SK-N-MC (cell line): ENCODE results near the gene MYH14.

ENCODE experiments used
- DNase-seq: peaks from one replicate; pipeline ENCODE4 v3.0.0-alpha.2; 2011; ENCODE audit warnings: low read depth, low spot score
- H3K27ac ChIP-seq: fragments of 200-600 bp; sonication (generic); 2 replicates; pipeline ENCODE4 v1.5.1; 2016; ENCODE audit warnings: mixed run types
- H3K36me3 ChIP-seq: fragments of 200-600 bp; sonication (generic); 2 replicates; pipeline ENCODE4 v1.6.1; 2017; ENCODE audit warnings: antibody characterized with exemption, low read length, mixed read lengths; ENCODE audit not compliant: insufficient read depth
- H3K4me3 ChIP-seq: fragments of 200-600 bp; sonication (generic); 2 replicates; pipeline ENCODE4 v1.5.1; 2016
- H3K9ac ChIP-seq: fragments of 200-600 bp; sonication (generic); 2 replicates; pipeline ENCODE4 v1.8.0; 2017; ENCODE audit warnings: mixed run types, mixed read lengths; ENCODE audit not compliant: insufficient read length
- H3K9me3 ChIP-seq: fragments of 200-600 bp; sonication (generic); 2 replicates; pipeline ENCODE4 v1.6.1; 2017; ENCODE audit warnings: low read depth, mild to moderate bottlenecking, antibody characterized with exemption, low read length, moderate library complexity, mixed read lengths
- EZH2 ChIP-seq: fragments of 200-600 bp; sonication (generic); IDR thresholded peaks from one replicate; pipeline ENCODE4 v1.6.1; 2017; ENCODE audit warnings: antibody characterized with exemption
- FOXP2 ChIP-seq: optimal IDR thresholded peaks from 2 replicates; pipeline ENCODE3; 2011; ENCODE audit warnings: mild to moderate bottlenecking, moderate library complexity; ENCODE audit not compliant: insufficient read depth; ENCODE audit errors: extremely low read length, control extremely low read depth
- POLR2AphosphoS5 ChIP-seq: IDR thresholded peaks from 2 replicates; pipeline ENCODE4 v1.6.1; 2012; ENCODE audit warnings: mild to moderate bottlenecking, low read depth, low read length, borderline replicate concordance

Gene MYH14

DNA sequence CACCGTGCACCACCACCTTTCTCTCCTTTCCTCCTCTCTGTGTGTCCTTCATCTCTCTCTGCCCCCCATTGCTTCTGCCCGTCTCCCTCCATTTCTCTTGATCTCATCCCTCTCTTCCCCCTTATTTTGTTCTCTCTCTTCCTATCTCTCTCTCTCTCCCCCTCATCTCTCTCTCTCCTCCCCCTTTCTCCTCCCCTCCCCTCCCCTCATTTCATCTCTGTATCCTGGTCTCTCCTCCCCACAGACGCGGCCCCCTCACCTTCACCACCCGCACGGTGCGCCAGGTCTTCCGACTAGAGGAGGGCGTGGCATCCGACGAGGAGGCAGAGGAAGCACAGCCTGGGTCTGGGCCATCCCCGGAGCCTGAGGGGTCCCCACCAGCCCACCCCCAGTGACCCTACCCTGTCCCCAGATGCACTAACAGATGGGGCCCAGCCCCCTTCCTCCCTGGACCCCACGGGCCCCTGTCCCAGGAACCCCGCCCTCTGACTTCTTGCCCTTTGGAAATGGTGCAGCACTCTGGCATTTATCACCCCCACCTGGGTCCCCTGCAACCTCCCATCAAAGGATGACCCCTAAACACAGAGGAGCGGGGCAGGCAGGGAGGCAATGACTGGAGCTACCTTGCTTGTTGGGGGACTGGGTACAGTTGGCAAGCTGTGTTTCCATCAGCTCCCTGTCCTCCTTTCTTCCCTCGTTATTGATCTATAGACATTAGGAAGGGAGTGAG lies 106.1 kb downstream of the MYH14 start:
- Histone ChIP-seq H3K9me3 (no peaks in the 10 kb centered on the region), H3K36me3 (no peaks in the 10 kb centered on the region), H3K9ac (no peak overlapping the region), H3K27ac (no peak overlapping the region), H3K4me3 (no peak overlapping the region)
- DNase-seq: no peak
- TF ChIP-seq POLR2AphosphoS5 (no peak), EZH2 (no peak), FOXP2 (no peak)

DNA sequence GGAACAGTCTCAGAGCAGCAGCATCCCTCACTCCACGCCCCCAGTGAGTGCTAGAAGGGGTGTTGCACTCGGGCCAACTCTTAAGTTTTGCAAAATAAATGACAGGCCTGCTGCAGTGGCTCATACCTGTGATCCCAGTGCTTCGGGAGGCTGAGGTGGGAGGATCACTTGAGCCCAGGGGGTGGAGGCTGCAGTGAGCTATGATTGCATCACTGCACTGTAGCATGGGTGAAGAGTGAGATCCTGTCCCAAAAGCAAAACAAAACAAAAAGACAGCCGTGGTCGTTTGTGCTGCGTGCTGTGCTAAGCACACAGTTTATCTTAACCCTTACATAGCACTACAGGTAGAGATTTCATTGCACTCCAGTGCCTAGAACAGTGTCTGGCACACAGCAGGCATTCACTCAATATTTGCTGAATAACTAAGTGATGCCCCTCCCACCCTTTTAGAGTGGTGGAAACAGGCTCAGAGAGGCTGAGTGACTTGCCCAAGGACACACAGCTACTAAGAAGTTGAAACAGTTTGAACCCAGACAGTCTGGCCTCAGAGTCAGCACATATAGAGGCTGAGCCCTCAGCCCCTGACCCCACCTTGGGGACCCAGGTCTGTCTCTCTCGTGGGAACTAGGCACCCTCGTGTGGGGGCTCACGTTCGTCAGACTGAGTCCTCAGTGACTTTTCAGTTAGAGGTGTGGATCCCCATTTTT lies 107.5 kb downstream of the MYH14 start:
- TF ChIP-seq POLR2AphosphoS5 (no peak), EZH2 (no peak)
- DNase-seq: no peak

GRCh38 chr19:50311723-50312635 lies 108.6 kb downstream of the MYH14 start:
- no peak for DNase-seq
- TF ChIP-seq POLR2AphosphoS5 (no peak), EZH2 (no peak), FOXP2 (no peak)
- Histone ChIP-seq H3K9me3 (no peaks in the 10 kb centered on the region), H3K9ac (no peak overlapping the region), H3K36me3 (no peaks in the 10 kb centered on the region), H3K4me3 (peak overlapping the region; percentile 64), H3K27ac (no peak overlapping the region)

More for the DNA sequence above, 107.5 kb downstream of the MYH14 start:
- H3K27ac ChIP-seq: no peak overlapping the region
- no peak overlapping the region for H3K4me3 ChIP-seq
- no peak overlapping the region for H3K9ac ChIP-seq
- H3K36me3 ChIP-seq: no peaks in the 10 kb centered on the region
- no peaks in the 10 kb centered on the region for H3K9me3 ChIP-seq

DNA sequence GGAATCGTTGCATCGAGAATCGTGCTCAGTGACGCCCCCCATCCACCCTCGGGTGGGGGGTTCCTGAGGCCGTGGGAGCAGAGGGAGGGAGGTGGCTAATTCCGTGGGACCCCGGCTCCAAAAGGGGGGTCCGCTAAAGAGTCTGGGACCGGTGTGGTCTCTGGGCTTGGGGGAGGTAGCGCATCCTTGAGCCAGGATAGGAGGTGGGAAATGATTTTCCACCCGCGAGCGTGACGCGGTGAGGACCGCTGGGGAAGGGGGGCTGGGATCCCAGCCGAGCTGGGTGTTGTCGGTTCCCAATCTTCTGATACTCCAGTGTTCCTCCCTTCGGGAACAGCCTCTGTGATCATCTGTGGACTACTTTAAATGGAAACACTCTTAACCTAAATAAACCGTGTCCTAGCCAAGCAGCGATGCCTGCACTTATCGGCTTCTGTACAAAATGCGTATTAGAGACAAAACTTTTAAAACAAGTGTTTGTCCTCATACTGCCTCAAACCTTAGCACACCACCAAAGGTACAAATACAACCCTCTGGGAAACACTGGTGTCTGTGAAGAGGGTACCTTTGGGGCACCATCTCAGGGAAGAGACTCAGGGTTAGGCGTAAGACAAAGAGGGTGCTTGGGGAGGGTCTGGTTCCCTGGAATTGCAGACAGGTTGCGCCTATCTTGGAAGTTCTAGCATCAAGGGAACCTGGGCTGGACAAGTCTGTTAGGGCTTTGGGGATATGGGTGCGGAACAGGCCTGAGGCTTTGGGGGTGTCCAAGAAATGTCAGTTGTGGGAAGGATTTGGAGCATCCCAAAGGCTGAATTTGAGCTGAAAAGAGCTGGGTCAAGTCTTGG lies 109.8 kb downstream of the MYH14 start:
- no peak overlapping the region for H3K9ac ChIP-seq

DNA sequence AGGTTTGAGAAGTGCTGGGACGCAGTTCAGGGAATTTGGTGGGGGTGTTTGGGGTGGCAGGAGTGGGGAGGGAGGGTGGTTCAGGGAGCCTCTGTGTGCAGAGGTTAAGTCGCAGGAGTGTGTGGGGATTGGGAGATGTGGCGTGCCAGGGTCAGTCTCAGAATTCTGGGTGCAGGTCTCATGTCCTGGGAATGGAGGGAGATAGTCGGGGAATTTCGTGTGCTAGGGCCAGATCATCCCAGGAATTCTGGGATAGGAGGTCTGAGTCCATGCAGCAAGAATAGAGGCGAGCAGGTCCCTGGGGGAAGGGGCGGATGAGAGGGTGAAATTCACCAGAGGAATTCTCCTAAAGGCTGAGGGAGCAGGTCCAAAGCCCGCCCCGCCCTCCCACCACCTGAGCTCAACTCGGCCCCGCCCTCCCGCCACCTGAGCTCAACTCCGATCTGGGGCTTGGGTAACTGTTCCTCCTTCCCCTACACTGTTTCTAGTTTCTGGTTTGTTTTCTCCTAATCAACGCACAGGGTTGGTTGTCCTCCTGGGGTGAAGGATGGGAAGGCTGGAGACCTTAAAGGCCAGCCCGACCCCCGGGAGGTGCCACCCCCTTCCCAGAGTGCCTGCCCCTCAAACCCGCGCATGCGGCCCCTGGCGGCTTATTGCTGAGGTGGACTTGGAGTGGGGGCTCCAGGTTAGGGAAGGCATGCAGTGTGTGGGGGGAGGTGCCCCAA lies 110.6 kb downstream of the MYH14 start:
- no peak overlapping the region for H3K27ac ChIP-seq
- DNase-seq: no peak
- no peak overlapping the region for H3K4me3 ChIP-seq
- no peaks in the 10 kb centered on the region for H3K9me3 ChIP-seq
- no peaks in the 10 kb centered on the region for H3K36me3 ChIP-seq
- no peak overlapping the region for H3K9ac ChIP-seq
- no peak for TF ChIP-seq FOXP2

More for the DNA sequence above, 109.8 kb downstream of the MYH14 start:
- Histone ChIP-seq H3K9me3 (no peaks in the 10 kb centered on the region), H3K27ac (no peak overlapping the region), H3K36me3 (no peaks in the 10 kb centered on the region), H3K4me3 (peak overlapping the region; percentile 64; the same call in 1 of the 2 replicates)
- no peak for TF ChIP-seq EZH2
- no peak for TF ChIP-seq FOXP2
- no peak for TF ChIP-seq POLR2AphosphoS5
- DNase-seq: no peak

DNA sequence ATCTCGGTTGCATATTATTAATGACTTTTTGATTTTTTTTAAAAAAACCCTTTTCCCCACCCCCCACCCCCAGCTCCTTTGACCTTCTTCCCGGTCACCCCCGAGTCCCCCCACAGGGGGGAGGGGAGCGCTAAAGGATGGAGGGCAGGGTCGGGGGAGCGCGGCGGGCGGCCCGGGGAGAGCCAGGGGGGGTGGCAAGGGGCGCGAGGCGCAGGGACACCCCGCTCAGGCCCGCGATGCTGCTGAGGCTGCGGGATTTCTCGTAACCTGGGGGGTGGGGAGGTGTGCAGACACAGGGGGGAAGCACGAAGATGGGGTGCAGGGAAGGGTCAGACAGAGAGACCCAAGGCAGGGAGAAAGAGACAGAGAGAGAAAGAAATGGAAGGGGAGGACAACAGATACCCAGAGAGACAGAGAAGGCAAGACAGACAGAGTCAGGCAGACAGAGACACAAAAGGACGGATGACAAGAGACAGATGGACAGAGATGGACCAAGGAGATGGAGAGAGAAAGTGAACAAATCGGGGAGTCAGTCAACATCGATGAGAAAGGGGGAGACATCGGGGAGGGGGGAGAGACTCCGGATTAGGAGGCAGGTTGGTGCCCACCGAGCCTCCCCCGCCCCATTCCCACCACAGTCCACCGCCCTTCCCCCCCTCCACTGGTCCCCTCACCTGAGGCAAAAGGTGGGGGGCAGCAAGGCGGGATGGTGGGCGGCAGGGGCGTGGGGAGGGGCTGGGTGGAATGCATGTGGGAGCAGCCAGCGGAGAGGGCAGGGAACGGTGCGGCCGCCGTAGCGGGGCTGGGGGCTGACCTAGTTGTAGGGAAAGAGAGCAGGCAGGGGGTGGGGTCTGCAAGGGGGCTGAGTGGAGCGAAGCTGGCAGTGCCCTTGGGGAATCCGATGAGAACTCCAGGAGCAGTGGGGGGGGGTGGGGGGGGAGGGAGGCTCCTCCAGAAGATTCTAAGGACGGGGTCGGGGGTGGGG lies 111.6 kb downstream of the MYH14 start:
- Histone ChIP-seq H3K4me3 (peak overlapping the region; percentile 70), H3K9me3 (no peaks in the 10 kb centered on the region), H3K36me3 (no peaks in the 10 kb centered on the region), H3K9ac (no peak overlapping the region), H3K27ac (no peak overlapping the region)
- TF ChIP-seq FOXP2 (no peak), EZH2 (no peak), POLR2AphosphoS5 (no peak)
- DNase-seq: no peak
